GM12878 (cell line): Measurements from ENCODE around the gene C21orf58. TPM values are rescaled to one million over a fixed set of nuclear protein-coding genes. Genes with fewer than 3 reads are reported as not detected.

Source experiments
- ESRRA ChIP-seq: IDR thresholded peaks from 2 replicates; pipeline ENCODE4 v1.6.1; 2012; ENCODE audit warnings: mild to moderate bottlenecking, low read length, improper control_type of control experiment
- WRNIP1 ChIP-seq: IDR thresholded peaks from 2 replicates; pipeline ENCODE4 v1.6.1; 2011; ENCODE audit warnings: low read depth, low read length, improper control_type of control experiment, borderline replicate concordance
- ZNF274 ChIP-seq: IDR thresholded peaks from one replicate; pipeline ENCODE4 v1.8.0; 2011; ENCODE audit not compliant: insufficient read length, insufficient read depth
- polyA plus RNA-seq, 11 experiments: library from polyadenylated mRNA; depleted of rRNA in 4 of 11; unstranded in 6 of 11; stranded (reverse) in 5 of 11; fragments of >200 nt; fragmentation: Nextera tagmentation in 4 of 11; fragmentation: Illumina TruSeq in 1 of 11; extraction: Ambion mirVana in 4 of 11; extraction: Trizol in 1 of 11; gene quantifications; 1 replicate in 1 of 11; 2 replicates in 10 of 11; pipeline versions ENCODE4 v1.2.1 to v1.2.3, GENCODE V29; 2011 to 2016; ENCODE audit warnings: inconsistent platforms in 2 of 11, missing spikeins in 2 of 11, low read depth in 1 of 11
- total RNA-seq, 4 experiments: library from RNA; depleted of rRNA in 3 of 4; stranded (reverse); fragments of >200 nt in 3 of 4; fragmentation: Illumina TruSeq in 1 of 4; extraction: Trizol in 1 of 4; gene quantifications; 2 replicates each; pipeline versions ENCODE4 v1.2.1 to v1.2.3, GENCODE V29; 2013 to 2021
- TF ChIP-seq, protein P1 (sequence below): fragments of 450-650 bp; formaldehyde crosslinking; IDR thresholded peaks from 2 replicates; pipeline ENCODE4 v1.4.0; 2020; ENCODE audit warnings: mild to moderate bottlenecking, moderate library complexity
- TF ChIP-seq, protein P2 (sequence below): IDR thresholded peaks from 2 replicates; pipeline ENCODE4 v1.6.1; 2011; ENCODE audit warnings: borderline replicate concordance, low read depth, mild to moderate bottlenecking, moderate library complexity, low read length; ENCODE audit not compliant: insufficient read depth, poor library complexity, severe bottlenecking
- TF ChIP-seq, protein P3 (sequence below): IDR thresholded peaks from 2 replicates; pipeline ENCODE4 v1.6.1; 2012; ENCODE audit warnings: improper control_type of control experiment, low read depth, low read length; ENCODE audit not compliant: insufficient replicate concordance
- TF ChIP-seq, protein P4 (sequence below): fragments of 450-650 bp; IDR thresholded peaks from 2 replicates; pipeline ENCODE4 v1.6.1; 2017; ENCODE audit warnings: mild to moderate bottlenecking, moderate library complexity
- TF ChIP-seq, protein P5 (sequence below): fragments of 450-650 bp; IDR thresholded peaks from 2 replicates; pipeline ENCODE4 v1.6.1; 2017; ENCODE audit warnings: antibody characterized with exemption, mild to moderate bottlenecking, moderate library complexity

C21orf58 gene
- total and polyA plus RNA-seq, 10 of the 15 experiments (the other 5 are each of a cell fraction or from before 2014, with no cell fraction given): 1.1 to 22.3 (median 11.8) TPM

DNA sequence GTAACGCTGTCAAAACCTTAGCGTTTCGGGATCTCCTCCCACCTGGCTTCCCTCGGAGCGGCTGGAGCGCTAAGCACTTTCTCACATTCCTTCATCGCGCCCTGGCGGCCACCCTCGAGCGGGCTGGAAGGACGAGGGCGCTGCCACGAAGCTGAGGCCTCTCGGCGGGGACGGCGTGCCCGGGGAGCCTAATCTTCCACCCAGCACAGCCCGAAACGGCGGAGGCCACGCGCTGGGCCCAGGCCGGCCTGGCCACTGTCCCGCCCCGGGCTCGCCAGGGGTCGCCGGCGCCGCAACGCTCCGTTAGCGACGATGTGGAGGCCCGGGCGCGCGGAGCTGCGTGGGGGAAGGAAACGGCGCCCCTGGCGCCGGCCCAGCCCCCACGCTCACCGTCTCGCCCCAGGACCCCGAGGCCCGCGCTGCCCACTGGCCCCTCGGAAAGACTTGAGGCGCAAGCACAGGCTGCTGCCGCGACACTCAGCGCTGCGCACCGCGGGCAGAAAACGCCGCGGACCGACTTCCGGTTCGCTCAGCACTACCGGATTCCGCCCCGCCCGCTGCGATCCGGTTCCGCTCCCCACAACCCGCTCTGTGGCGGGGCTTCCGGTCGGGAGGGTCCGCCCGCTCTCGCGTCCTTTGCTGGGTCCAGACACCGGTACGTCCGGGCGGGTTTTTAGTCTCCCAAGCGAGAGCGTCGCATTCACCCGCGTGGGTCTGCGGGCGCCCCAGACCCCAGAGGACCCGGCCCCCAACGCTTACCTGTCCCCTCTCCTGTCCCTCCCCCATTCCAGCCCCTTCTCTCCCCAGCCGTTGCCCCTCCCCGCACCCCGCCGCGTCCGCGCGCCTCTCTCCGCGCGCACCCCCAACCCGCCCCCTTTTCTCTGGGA is 37.7 kb downstream of the C21orf58 start, which contains the start of gene YBEY (continued):
- TF ChIP-seq, protein P1, sequence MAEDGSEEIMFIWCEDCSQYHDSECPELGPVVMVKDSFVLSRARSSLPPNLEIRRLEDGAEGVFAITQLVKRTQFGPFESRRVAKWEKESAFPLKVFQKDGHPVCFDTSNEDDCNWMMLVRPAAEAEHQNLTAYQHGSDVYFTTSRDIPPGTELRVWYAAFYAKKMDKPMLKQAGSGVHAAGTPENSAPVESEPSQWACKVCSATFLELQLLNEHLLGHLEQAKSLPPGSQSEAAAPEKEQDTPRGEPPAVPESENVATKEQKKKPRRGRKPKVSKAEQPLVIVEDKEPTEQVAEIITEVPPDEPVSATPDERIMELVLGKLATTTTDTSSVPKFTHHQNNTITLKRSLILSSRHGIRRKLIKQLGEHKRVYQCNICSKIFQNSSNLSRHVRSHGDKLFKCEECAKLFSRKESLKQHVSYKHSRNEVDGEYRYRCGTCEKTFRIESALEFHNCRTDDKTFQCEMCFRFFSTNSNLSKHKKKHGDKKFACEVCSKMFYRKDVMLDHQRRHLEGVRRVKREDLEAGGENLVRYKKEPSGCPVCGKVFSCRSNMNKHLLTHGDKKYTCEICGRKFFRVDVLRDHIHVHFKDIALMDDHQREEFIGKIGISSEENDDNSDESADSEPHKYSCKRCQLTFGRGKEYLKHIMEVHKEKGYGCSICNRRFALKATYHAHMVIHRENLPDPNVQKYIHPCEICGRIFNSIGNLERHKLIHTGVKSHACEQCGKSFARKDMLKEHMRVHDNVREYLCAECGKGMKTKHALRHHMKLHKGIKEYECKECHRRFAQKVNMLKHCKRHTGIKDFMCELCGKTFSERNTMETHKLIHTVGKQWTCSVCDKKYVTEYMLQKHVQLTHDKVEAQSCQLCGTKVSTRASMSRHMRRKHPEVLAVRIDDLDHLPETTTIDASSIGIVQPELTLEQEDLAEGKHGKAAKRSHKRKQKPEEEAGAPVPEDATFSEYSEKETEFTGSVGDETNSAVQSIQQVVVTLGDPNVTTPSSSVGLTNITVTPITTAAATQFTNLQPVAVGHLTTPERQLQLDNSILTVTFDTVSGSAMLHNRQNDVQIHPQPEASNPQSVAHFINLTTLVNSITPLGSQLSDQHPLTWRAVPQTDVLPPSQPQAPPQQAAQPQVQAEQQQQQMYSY: no peak
- TF ChIP-seq, protein P2, sequence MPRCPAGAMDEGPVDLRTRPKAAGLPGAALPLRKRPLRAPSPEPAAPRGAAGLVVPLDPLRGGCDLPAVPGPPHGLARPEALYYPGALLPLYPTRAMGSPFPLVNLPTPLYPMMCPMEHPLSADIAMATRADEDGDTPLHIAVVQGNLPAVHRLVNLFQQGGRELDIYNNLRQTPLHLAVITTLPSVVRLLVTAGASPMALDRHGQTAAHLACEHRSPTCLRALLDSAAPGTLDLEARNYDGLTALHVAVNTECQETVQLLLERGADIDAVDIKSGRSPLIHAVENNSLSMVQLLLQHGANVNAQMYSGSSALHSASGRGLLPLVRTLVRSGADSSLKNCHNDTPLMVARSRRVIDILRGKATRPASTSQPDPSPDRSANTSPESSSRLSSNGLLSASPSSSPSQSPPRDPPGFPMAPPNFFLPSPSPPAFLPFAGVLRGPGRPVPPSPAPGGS: no peak
- TF ChIP-seq, protein P3, sequence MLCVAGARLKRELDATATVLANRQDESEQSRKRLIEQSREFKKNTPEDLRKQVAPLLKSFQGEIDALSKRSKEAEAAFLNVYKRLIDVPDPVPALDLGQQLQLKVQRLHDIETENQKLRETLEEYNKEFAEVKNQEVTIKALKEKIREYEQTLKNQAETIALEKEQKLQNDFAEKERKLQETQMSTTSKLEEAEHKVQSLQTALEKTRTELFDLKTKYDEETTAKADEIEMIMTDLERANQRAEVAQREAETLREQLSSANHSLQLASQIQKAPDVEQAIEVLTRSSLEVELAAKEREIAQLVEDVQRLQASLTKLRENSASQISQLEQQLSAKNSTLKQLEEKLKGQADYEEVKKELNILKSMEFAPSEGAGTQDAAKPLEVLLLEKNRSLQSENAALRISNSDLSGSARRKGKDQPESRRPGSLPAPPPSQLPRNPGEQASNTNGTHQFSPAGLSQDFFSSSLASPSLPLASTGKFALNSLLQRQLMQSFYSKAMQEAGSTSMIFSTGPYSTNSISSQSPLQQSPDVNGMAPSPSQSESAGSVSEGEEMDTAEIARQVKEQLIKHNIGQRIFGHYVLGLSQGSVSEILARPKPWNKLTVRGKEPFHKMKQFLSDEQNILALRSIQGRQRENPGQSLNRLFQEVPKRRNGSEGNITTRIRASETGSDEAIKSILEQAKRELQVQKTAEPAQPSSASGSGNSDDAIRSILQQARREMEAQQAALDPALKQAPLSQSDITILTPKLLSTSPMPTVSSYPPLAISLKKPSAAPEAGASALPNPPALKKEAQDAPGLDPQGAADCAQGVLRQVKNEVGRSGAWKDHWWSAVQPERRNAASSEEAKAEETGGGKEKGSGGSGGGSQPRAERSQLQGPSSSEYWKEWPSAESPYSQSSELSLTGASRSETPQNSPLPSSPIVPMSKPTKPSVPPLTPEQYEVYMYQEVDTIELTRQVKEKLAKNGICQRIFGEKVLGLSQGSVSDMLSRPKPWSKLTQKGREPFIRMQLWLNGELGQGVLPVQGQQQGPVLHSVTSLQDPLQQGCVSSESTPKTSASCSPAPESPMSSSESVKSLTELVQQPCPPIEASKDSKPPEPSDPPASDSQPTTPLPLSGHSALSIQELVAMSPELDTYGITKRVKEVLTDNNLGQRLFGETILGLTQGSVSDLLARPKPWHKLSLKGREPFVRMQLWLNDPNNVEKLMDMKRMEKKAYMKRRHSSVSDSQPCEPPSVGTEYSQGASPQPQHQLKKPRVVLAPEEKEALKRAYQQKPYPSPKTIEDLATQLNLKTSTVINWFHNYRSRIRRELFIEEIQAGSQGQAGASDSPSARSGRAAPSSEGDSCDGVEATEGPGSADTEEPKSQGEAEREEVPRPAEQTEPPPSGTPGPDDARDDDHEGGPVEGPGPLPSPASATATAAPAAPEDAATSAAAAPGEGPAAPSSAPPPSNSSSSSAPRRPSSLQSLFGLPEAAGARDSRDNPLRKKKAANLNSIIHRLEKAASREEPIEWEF: no peak
- TF ChIP-seq, protein P4, sequence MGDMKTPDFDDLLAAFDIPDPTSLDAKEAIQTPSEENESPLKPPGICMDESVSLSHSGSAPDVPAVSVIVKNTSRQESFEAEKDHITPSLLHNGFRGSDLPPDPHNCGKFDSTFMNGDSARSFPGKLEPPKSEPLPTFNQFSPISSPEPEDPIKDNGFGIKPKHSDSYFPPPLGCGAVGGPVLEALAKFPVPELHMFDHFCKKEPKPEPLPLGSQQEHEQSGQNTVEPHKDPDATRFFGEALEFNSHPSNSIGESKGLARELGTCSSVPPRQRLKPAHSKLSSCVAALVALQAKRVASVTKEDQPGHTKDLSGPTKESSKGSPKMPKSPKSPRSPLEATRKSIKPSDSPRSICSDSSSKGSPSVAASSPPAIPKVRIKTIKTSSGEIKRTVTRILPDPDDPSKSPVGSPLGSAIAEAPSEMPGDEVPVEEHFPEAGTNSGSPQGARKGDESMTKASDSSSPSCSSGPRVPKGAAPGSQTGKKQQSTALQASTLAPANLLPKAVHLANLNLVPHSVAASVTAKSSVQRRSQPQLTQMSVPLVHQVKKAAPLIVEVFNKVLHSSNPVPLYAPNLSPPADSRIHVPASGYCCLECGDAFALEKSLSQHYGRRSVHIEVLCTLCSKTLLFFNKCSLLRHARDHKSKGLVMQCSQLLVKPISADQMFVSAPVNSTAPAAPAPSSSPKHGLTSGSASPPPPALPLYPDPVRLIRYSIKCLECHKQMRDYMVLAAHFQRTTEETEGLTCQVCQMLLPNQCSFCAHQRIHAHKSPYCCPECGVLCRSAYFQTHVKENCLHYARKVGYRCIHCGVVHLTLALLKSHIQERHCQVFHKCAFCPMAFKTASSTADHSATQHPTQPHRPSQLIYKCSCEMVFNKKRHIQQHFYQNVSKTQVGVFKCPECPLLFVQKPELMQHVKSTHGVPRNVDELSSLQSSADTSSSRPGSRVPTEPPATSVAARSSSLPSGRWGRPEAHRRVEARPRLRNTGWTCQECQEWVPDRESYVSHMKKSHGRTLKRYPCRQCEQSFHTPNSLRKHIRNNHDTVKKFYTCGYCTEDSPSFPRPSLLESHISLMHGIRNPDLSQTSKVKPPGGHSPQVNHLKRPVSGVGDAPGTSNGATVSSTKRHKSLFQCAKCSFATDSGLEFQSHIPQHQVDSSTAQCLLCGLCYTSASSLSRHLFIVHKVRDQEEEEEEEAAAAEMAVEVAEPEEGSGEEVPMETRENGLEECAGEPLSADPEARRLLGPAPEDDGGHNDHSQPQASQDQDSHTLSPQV: 0 out of 2 replicates have a peak, but pooled peaks have one; percentile 47
- no peak for TF ChIP-seq WRNIP1
- no peak for TF ChIP-seq ZNF274
- no peak for TF ChIP-seq ESRRA
- TF ChIP-seq, protein P5, sequence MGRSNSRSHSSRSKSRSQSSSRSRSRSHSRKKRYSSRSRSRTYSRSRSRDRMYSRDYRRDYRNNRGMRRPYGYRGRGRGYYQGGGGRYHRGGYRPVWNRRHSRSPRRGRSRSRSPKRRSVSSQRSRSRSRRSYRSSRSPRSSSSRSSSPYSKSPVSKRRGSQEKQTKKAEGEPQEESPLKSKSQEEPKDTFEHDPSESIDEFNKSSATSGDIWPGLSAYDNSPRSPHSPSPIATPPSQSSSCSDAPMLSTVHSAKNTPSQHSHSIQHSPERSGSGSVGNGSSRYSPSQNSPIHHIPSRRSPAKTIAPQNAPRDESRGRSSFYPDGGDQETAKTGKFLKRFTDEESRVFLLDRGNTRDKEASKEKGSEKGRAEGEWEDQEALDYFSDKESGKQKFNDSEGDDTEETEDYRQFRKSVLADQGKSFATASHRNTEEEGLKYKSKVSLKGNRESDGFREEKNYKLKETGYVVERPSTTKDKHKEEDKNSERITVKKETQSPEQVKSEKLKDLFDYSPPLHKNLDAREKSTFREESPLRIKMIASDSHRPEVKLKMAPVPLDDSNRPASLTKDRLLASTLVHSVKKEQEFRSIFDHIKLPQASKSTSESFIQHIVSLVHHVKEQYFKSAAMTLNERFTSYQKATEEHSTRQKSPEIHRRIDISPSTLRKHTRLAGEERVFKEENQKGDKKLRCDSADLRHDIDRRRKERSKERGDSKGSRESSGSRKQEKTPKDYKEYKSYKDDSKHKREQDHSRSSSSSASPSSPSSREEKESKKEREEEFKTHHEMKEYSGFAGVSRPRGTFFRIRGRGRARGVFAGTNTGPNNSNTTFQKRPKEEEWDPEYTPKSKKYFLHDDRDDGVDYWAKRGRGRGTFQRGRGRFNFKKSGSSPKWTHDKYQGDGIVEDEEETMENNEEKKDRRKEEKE: no peak
